ENCODE data around the gene B3GNT7.

The B3GNT7 gene

GRCh38 chr2:231383416-231384108 lies 11.9 kb upstream of the B3GNT7 start:
- Histone ChIP-seq H3K27me3 (replicated peaks; ENCODE audit: insufficient read depth, low read length) (no peaks in the 10 kb centered on the region), H3F3A (ENCODE audit: insufficient read depth, low read length) (no peaks in the 10 kb centered on the region), H3K27ac (ENCODE audit: low read length) (no peak overlapping the region), H3K9me3 (replicated peaks; ENCODE audit: insufficient read depth, low read length) (no peaks in the 10 kb centered on the region), H3K4me3 (ENCODE audit: low read length) (no peak overlapping the region), H3K4me1 (ENCODE audit: low read length) (no peaks in the 10 kb centered on the region), H3K9me2 (replicated peaks; ENCODE audit: insufficient read depth, low read length) (no peaks in the 10 kb centered on the region), H3K36me3 (replicated peaks; ENCODE audit: insufficient read depth, low read length) (no peaks in the 10 kb centered on the region), H3K9ac (ENCODE audit: low read length) (no peak overlapping the region), H4K20me1 (ENCODE audit: insufficient read depth, low read length) (no peaks in the 10 kb centered on the region), H3K4me2 (ENCODE audit: low read depth, low read length) (no peak overlapping the region), H3K79me2 (ENCODE audit: low read length) (no peaks in the 10 kb centered on the region), H2AFZ (ENCODE audit: low read length) (no peak overlapping the region)
- DNase-seq, result no peak
- TF ChIP-seq EZH2phosphoT487 (IDR thresholded peaks at IDR 0.05; ENCODE audit: low read length) (no peak), EZH2 (optimal IDR thresholded peaks at IDR 0.05; ENCODE audit: low read depth, low read length) (no peak), CTCF (IDR thresholded peaks at IDR 0.05; ENCODE audit: low read length) (no peak)

GRCh38 chr2:231384109-231384435 lies 11.4 kb upstream of the B3GNT7 start:
- Histone ChIP-seq H3K9me2 (replicated peaks; ENCODE audit: insufficient read depth, low read length) (no peaks in the 10 kb centered on the region), H3K4me3 (ENCODE audit: low read length) (no peak overlapping the region), H3K9me3 (replicated peaks; ENCODE audit: insufficient read depth, low read length) (no peaks in the 10 kb centered on the region), H3K27me3 (replicated peaks; ENCODE audit: insufficient read depth, low read length) (no peaks in the 10 kb centered on the region), H4K20me1 (ENCODE audit: insufficient read depth, low read length) (no peaks in the 10 kb centered on the region), H3K27ac (ENCODE audit: low read length) (no peak overlapping the region), H3K36me3 (replicated peaks; ENCODE audit: insufficient read depth, low read length) (no peaks in the 10 kb centered on the region), H3K4me1 (ENCODE audit: low read length) (no peaks in the 10 kb centered on the region), H3K79me2 (ENCODE audit: low read length) (no peaks in the 10 kb centered on the region), H2AFZ (ENCODE audit: low read length) (no peak overlapping the region), H3F3A (ENCODE audit: insufficient read depth, low read length) (no peaks in the 10 kb centered on the region), H3K4me2 (ENCODE audit: low read depth, low read length) (no peak overlapping the region), H3K9ac (ENCODE audit: low read length) (no peak overlapping the region)
- TF ChIP-seq EZH2 (optimal IDR thresholded peaks at IDR 0.05; ENCODE audit: low read depth, low read length), result no peak
- no peak for TF ChIP-seq CTCF (IDR thresholded peaks at IDR 0.05; ENCODE audit: low read length)
- no peak for TF ChIP-seq EZH2phosphoT487 (IDR thresholded peaks at IDR 0.05; ENCODE audit: low read length)
- DNase-seq, result no peak

GRCh38 chr2:231384970-231385369 lies 10.5 kb upstream of the B3GNT7 start:
- H3K79me2 ChIP-seq (ENCODE audit: low read length), result no peaks in the 10 kb centered on the region
- H3K4me2 ChIP-seq (ENCODE audit: low read depth, low read length), result no peak overlapping the region
- no peak overlapping the region for H3K27ac ChIP-seq (ENCODE audit: low read length)
- H3K9me2 ChIP-seq (replicated peaks; ENCODE audit: insufficient read depth, low read length), result no peaks in the 10 kb centered on the region
- DNase-seq, result no peak
- no peaks in the 10 kb centered on the region for H3K4me1 ChIP-seq (ENCODE audit: low read length)
- no peaks in the 10 kb centered on the region for H4K20me1 ChIP-seq (ENCODE audit: insufficient read depth, low read length)
- no peak overlapping the region for H3K9ac ChIP-seq (ENCODE audit: low read length)
- H3K36me3 ChIP-seq (replicated peaks; ENCODE audit: insufficient read depth, low read length), result no peaks in the 10 kb centered on the region
- H3K4me3 ChIP-seq (ENCODE audit: low read length), result no peak overlapping the region
- no peaks in the 10 kb centered on the region for H3K27me3 ChIP-seq (replicated peaks; ENCODE audit: insufficient read depth, low read length)
- H3F3A ChIP-seq (ENCODE audit: insufficient read depth, low read length), result no peaks in the 10 kb centered on the region
- TF ChIP-seq CTCF (IDR thresholded peaks at IDR 0.05; ENCODE audit: low read length) (no peak), EZH2 (optimal IDR thresholded peaks at IDR 0.05; ENCODE audit: low read depth, low read length) (no peak), EZH2phosphoT487 (IDR thresholded peaks at IDR 0.05; ENCODE audit: low read length) (no peak)
- H3K9me3 ChIP-seq (replicated peaks; ENCODE audit: insufficient read depth, low read length), result no peaks in the 10 kb centered on the region
- H2AFZ ChIP-seq (ENCODE audit: low read length), result no peak overlapping the region
